ENCODE results near the gene FAM43B.

The FAM43B gene

GRCh38 chr1:20552728-20553445 is 514 bp downstream of the FAM43B start:
- no peak for DNase-seq

- no peak for DNase-seq
Measured at GRCh38 chr1:20555025-20555757, 2.8 kb downstream of the FAM43B start.

DNA sequence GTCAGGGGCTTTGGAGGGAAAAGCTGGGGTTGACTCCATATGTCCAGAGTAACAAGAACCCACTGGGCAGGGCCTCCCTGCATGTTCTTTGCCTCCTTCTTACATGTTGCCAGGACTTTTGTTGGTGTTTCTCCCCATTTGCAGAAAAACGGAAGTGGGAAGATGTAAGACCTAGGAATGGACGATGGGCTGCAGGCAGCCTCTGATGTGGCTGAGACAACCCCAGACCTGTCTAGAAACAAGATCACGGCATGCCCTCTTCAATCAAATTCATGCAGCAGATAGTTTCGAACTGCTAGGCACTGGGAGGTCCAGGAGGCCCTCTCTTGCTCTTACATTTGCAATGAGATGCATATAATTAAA is 3.4 kb downstream of the FAM43B start:
- DNase-seq, result no peak

DNA sequence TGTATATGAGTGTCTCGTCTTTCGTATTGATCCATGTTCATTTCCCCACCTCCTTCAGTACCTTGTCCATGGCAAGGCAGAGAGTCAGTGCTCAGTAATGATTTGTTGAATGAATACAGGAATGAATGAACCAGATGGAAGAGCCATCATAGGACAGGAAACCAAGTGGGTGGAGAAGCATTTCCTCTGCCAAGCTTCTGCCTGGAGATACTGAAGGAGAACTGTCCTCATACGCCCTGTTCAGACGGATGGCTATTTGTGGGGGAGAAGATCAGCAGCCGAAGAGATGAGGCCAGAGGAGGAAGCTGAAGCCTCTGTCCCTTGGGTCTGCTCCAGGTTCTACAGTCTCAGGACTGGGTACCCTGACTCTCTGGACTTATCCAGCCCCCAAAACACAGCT is 5.8 kb downstream of the FAM43B start:
- no peak for DNase-seq

- DNase-seq, result no peak
Measured at GRCh38 chr1:20560966-20561365, 8.6 kb downstream of the FAM43B start.

DNA sequence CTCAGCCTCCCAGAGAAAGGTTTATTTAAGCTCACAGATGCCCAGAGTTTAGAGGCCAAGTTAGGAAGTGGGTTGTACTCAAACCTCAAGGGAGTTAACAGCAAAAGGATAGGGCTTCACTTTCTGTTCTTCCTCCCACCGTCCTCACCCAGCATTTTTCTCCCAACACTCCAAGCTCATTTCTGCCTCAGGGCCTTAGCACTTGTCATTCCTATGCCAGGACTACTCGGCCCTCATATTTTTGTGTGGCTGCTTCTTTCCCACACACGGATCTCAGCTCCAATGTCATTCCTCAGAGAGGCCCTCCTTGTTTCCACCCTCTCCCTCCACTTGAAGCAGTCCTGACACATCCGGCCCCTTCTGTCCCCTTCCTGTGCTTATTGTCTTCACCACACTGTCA is 12.9 kb downstream of the FAM43B start:
- no peak for DNase-seq

DNA sequence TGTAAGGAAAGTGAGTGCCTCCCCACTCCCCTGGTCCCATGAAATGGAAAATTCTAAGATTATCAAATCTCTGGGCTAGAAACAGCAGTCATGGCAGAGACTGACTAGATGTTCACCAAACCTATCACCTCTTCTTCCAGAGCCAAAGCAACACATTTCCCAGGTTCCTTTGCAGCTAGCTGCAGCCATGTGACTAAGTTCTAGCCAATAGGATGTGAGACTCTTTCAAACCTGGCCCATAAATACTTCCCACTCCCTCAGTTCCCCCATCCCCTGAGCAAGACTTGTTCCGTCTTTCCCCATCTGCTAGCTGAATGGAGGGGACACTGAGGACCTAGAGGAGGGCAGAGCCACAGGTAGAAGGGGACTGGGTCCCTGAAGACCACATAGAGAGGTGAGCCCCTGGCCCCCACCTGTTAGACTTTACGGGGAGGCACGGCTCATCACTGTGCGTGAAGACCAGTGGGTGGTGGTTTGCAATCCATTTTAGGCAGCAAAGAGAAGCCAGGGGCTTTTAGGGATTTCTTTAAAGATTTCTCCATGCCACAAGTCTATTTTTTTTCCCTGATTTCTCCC is 17.2 kb downstream of the FAM43B start:
- no peak for DNase-seq

DNA sequence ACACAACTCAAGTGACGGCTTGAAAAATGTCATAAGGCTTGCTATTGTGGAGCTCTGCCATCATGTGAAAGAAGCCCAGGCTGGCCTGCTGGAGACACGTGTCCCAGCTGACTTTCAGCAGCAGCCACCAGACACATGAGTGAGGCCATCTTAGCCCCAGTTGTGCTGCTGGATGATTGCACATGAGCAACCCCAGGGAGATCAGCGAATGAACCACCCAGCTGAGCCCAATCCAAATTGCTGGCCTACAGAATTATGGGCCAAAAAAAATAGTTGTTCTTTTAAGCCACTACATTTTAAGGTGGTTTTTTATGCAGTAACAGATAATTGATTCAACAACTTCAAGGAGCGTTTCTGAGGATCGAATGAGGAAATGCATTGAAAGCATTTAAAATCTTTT is 19.1 kb downstream of the FAM43B start:
- no peak for DNase-seq

GRCh38 chr1:20573987-20574386 is 21.6 kb downstream of the FAM43B start:
- no peak for DNase-seq

GRCh38 chr1:20574686-20575540 is 22.5 kb downstream of the FAM43B start:
- peak; percentile 49 for DNase-seq

- DNase-seq, result no peak
Measured at GRCh38 chr1:20575541-20576336, 23.4 kb downstream of the FAM43B start.

- no peak for DNase-seq
Measured at GRCh38 chr1:20578062-20578461, 25.7 kb downstream of the FAM43B start.

DNA sequence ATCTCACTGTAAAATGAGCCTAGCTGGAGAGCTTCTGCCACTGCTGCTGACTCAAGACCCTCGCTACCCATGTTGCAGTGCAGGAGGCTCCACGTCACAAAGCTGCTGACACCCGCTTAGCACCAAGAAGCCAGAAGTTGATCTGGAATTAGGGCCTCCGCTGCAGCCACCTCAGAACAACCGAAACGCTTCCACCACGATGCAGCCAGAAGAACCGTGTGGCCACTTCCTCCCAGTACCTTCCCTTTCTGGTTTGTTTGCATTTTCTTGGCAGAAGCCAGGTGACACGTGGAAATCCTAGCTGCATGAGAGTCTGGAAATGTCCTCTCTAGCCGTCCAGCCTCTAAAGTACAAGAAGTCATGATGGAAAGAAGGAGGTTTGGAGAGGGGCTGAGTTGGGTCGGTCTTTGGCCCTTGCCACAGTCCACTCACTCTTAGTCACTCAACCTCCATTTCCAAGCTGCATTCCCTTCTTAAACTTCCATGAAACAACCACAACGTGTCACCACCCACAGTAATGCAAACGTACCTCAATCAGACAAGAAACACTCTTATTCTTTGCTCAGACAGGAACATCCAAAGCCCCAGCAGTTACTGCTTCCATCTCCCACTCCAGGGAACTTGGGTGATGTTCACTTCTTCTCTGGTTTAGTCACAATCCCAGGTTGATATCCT is 26.5 kb downstream of the FAM43B start:
- DNase-seq, result no peak

GRCh38 chr1:20584890-20585289 is 32.5 kb downstream of the FAM43B start:
- no peak for DNase-seq

DNA sequence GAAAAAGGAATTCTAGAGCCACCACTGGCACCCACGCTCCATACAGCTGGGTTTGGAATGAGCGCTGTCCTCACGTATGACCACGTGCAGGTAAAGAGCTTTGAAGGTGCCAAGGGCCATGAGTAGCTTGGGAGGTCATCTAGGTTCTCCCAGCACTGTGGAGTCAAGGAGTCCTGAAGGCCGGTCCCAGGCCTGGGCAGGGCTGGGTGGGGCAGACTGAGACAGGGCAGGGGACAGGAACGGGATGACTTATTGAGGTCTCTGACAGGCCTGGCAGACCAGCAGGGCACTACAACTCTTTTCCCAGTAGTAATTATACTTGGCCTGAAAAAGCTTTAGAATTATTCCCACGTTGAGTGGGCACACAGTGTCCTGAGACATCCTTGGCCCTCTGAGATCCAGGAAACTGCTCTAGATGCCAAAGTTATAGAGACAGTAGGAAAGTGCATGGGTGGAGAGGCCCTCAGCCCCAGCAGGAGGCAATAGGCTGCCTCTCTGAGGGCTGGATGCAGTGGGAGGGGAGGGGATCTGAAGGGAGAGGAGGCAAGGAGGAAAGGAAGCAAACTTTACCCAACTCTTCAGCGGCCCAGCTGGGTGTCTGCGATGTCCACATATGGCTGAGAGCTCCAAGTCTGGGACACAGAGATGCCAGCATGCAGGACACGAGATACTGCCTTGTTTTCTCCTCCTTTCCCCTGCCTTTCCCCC is 34.7 kb downstream of the FAM43B start:
- no peak for DNase-seq

GRCh38 chr1:20587661-20588053 is 35.3 kb downstream of the FAM43B start:
- DNase-seq, result no peak

- peak; percentile 55 for DNase-seq
Measured at GRCh38 chr1:20588634-20589225, 36.4 kb downstream of the FAM43B start, which contains the start of gene CDA. CDA (plus strand) TSS chr1:20589097; CDS start chr1:20589130, 33 bp downstream.

DNA sequence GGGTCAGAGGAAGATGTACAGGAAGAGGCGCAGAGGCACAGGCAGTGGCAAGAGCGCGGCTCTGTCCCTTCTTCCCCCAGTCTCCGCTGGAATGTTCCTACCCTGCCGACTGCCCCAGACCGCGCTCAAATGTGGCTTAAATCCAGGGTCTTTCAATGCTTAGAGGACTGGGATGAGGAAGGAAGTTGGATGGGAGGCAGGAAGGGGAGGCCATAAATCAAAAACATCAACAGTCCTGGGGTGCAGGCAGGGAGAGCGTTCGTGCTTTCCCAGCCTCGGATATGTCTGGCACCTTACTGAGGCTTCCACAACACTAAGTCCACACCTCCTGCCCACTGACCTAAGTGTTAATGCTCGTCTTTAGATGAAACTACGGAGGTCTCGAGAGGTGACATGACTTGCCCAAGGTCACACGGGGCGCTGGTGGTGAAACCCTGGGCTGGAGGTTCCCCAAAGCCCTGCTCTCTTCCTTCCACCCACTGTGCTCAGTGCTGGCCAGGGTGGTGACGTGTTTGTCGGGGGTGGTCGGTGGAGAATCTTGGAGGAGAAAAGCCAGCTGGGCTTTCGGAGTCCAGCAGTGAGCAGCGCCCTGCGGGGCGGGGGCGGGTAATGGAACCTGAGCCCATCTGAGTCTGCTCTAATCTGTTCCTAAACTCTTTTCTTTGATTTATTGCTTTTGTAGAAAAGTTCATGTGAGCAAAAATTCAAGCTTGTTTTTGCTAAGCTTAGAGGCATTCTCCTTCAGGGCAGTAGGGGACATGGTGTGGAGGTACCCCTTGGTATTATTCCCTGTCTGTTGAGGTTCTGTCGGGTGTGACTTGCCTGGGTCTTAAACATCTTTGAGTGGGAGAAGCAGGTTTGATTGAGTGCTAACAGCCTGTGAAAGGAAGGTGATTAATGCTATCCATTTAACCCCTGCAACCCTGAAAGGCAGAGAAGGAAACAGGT is 37.2 kb downstream of the FAM43B start:
- no peak for DNase-seq

DNA sequence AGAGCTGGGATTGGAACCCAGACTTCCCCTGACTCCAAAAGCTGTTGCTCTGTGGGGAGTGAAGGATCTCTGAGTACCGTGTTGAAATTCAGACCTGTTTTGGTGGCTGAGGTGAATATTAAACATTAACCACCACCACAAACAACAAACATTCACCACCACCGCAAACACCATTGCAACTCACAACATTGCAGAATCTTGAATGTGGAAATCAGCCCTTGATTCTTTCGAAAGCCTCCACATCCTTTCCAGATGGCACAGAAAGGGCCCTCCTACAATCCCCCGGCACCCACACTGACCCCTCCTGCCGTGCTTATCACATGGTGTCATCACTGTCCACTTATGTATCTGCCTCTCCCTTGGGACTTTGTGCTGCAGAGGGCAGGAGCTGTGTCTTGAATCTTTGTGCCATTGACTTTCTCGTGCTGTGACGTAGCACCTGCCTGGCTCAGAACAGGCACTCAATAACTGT is 38.0 kb downstream of the FAM43B start:
- no peak for DNase-seq
